Right renal pelvis (tissue), 4 donors: ENCODE measurements around the gene RSPRY1. TPM values are rescaled to one million over a fixed set of nuclear protein-coding genes. Genes with fewer than 3 reads are reported as not detected.
A peak's percentile ranks its signal among the peaks of the same experiment; 100 is the strongest.

ENCODE experiments used
- DNase-seq, 4 donors: peaks; one replicate each; pipeline ENCODE4 v3.0.0-alpha.2; 2013; ENCODE audit warnings: low read depth in 4 of 4, low spot score in 3 of 4, missing footprints in 1 of 4
- polyA plus RNA-seq, 4 donors: library from polyadenylated mRNA; unstranded; fragments of 120-200 nt; gene quantifications; one replicate each; pipeline ENCODE4 v1.2.1, GENCODE V29; 2013; ENCODE audit not compliant: insufficient read length in 4 of 4

Gene RSPRY1
- polyA plus RNA-seq, 4 donors, result 39.7 to 54.0 (median 48.6) TPM

GRCh38 chr16:57216968-57217367, 30.8 kb downstream of the RSPRY1 start:
- DNase-seq, result no peak

DNA sequence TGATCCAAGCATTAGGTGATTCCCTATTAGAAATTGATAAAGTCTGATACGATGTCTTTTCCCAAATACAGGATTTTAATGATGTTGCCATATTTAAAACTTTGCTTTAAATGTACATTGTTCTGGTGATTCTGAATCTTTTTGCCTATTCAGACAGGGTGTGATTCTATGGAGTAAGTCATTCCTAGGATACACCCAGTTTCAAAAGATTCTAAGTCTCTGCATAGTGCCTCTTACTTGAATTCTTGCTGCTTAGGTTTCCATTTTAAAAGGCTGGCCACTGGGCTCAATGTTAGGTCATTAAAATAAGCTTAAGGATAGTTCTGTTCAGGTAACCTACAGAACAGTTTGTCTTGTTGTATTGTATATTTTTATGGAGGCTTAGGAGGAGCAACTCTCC, 36.9 kb downstream of the RSPRY1 start:
- no peak for DNase-seq

- no peak for DNase-seq
Observed at GRCh38 chr16:57224651-57225335, 38.7 kb downstream of the RSPRY1 start.

DNA sequence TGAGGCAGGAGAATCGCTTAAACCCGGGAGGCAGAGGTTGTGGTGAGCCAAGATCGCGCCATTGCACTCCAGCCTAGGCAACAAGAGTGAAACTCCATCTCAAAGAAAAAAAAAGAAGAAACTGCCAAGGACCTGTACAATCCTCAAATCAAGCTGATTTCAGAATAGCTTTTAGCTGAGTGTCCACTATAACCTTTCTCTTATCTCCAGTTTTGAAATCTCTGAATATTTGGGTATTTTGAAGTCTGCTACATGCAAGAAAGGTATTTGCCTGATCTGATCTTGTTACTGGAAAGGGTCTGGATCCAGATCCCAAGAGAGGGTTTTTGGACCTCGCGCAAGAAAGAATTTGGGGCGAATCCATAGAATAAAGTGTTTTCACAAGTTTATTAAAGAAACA, 39.8 kb downstream of the RSPRY1 start:
- DNase-seq, result no peak

- DNase-seq, result no peak
Observed at GRCh38 chr16:57226701-57227621, 40.8 kb downstream of the RSPRY1 start.

DNA sequence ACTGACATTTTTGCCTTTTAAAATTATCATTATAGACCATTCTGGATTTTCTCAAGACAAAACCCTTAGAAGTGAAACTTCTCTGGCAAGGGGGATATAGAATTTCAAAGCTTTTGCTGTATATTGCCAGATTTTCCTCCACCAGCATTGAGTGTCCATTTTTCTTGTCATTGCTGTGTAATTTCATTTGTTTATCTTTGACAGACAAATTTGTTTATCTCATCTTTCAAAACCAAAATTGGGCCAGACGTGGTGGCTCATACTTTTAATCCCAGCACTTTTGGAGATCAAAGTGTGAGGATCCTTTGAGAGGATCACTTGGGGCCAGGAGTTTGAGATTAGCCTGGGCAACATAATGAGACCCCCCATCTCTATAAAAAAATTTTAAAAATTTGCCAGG, 43.0 kb downstream of the RSPRY1 start:
- DNase-seq, result no peak

GRCh38 chr16:57231821-57232350, 45.8 kb downstream of the RSPRY1 start:
- DNase-seq, result no peak

- no peak for DNase-seq
Observed at GRCh38 chr16:57233944-57234706, 48.0 kb downstream of the RSPRY1 start.

DNA sequence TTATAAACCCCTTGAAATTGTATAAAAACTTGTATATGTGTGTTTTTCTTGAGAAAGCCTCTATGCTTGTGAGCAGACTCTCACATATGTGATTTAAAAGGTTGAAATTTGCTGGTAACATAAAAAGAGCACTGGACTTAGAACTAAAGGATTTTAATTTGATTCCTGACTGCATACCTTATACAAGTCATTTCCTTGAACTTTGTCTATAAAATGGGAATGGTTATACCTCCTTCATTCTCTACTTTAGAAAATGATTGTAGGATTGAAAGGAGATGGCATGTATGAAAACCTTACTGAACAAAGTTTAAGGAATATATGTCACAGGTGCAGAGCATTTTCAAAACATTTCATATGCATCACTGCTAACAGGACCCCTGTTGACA, 48.6 kb downstream of the RSPRY1 start:
- no peak for DNase-seq

DNA sequence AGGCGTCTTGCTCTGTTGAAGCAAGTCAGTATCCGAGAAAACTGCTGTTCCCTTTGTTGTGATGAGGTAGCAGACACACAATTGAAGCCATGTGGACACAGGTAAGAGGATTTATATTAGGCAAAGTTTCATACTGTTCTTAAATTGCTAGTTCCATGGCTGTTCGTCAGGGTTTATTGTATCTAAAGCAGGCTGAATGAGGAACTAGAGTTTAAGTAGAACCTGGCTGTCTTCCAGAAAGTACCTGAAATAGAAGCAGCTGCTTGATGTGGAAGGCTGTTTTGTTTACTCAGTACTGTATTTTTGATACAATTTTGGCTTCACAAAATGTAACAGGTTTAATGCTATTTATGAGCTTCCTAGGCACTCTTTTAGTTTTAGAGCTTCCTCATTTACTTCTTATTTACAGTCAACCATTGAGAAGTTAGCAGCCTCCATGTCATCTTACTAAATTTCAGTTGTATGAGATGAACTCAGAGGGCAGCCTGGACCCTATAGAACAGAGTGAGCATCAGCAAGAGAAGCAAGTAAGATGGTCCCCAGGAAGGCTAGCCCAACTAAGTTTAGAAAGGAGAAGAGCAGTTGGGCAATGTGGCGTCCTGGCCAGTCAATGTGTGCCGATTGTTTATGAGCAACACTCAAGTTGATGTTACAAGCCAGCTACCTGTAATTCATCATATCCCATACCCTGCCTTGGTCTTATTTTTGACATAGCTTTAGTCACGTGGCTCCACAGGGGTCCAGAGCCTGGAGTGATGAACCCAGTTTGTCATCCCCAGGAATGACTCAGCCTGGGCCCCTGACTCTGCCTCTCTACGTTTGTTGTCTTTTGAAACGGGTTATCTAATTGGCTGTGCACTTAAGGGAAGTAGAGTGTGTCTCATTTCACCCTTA, 49.2 kb downstream of the RSPRY1 start:
- DNase-seq, result no peak

- no peak for DNase-seq
Observed at GRCh38 chr16:57236022-57236350, 49.9 kb downstream of the RSPRY1 start.

DNA sequence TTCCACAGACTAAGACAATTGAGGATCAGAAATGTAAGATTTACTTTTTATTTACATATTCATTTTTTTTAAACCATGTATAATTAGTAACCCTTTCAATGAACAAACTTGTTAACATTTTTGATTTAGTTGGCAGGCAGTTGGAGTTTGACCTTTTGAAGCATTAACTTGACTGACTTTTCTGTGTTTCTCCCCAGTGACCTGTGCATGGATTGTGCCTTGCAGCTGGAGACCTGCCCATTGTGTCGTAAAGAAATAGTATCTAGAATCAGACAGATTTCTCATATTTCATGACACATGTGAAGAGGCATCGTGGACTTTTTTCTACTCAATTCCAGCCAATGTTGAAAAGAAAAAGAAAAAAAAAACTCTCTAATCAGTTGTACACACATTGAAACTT, 52.6 kb downstream of the RSPRY1 start:
- no peak for DNase-seq

- no peak for DNase-seq
Observed at GRCh38 chr16:57239107-57239506, 53.0 kb downstream of the RSPRY1 start.

- no peak for DNase-seq
Observed at GRCh38 chr16:57240851-57241250, 54.7 kb downstream of the RSPRY1 start.

GRCh38 chr16:57242650-57243049, 56.5 kb downstream of the RSPRY1 start:
- DNase-seq, result no peak

DNA sequence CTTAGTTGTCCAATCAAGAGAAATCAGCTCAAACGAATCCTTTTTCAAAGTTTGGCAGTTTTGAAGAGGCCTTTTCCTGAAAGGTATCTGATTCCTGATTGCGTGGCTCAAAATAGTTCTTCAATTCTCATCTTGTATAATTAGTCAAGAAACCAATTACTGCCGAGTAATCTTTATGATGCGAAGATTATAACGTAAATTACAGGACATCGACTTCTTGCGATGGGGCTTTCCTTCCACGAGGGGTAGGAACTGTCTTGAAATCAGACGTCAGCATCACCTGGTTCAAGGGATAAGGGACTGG, 58.3 kb downstream of the RSPRY1 start:
- no peak for DNase-seq

DNA sequence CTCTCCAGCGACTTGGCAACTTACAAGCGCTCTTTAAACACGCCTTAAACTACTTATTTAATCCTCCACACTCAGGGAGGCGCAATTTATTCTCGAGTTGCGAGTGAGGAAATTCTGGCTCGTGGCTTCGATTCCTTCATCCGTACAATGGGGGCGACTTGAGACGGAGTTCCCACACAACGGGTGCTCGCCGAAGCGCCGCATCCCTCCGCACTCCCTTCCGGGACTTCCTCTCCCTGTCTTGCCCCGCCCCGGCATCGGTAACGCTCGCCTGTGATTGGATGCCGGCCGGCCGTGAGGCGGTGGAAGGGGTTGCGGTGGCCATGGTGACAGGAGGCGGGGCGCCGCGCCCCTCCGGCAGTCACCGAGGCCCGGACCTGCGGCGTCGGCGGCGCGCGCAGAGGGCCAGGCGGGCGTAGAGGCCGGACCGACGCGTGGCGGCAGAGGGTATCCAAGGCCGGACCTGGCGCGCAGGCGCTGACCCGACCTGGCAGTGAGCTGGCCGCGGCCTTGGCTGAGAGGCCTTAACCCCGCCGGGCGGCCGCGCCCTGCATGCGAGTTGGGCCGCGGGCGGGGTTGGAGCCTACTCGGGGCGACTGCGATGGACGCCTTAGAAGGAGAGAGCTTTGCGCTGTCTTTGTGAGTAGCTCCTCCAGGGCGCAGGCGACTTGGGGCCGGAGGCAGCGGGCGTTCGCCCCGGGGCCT, 58.8 kb downstream of the RSPRY1 start, which contains the start of gene ARL2BP:
TSS of gene ARL2BP (plus strand) at position 493 of the 705 bp plus-strand sequence. CDS start at position 602, 109 bp downstream.
- DNase-seq, result peak; percentile 91 to 94 (median 92)

DNA sequence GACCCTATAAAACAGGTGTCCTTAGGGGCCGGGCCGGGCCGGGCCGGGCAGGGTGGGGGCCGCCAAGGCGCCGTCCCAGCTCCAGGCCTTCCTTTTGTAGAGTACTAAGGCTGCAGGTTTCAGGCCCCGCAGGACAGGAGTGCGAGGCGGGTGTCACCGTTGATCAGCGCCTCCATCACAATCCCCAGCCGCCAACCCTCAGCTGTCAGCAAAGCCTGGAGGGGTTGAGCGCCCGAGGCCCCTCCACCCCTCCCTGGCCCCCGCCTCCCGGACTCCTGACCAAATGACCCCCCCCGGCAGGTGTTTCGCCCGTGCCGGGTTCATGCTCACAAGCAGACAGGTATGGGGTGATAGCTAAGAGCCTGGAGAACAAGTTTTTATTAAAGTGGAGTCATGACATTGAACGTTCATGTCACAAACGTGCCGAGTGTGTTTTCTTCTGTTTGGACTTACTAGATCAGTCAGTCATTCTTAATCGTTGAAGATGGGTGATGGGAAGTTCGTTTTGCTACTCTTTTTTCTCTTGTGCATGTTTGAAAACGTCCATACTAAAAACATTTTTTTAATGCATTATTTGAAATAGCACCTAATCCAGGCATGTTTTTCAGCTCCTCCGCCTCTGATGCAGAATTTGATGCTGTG, 59.5 kb downstream of the RSPRY1 start:
- DNase-seq, result no peak

DNA sequence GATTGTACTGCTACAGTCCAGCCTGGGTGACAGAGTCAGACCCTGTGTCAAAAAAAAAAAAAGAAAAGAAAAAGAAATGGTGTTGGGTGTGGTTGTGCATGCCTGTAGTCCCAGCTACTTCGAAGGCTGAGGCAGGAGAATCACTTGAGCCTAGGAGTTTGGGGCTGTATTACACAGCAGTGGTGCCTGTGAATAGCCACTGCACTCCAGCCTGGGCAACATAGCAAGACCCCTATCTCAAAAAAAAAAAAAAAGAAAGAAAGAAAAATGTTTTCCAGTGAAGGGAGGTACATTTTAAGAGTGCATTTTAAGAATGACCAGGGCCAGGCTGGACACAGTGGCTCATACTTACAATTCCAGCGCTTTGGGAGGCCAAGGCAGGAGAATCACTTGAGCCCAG, 65.2 kb downstream of the RSPRY1 start:
- no peak for DNase-seq
